Activated T-helper 1 cell treated with Interleukin-2 at 50 U/mL for 16 hours (primary cell): Measurements from ENCODE around the gene MYH10.

ENCODE experiments used
- DNase-seq: peaks from one replicate; pipeline ENCODE4 v3.0.0-alpha.2; 2020; ENCODE audit warnings: low read depth

MYH10 gene

GRCh38 chr17:8609910-8610309, 20.6 kb downstream of the MYH10 start:
- DNase-seq = no peak

GRCh38 chr17:8608001-8608400, 22.5 kb downstream of the MYH10 start:
- no peak for DNase-seq

GRCh38 chr17:8606401-8606800, 24.1 kb downstream of the MYH10 start:
- DNase-seq = no peak

GRCh38 chr17:8602679-8603078, 27.8 kb downstream of the MYH10 start:
- DNase-seq = no peak

DNA sequence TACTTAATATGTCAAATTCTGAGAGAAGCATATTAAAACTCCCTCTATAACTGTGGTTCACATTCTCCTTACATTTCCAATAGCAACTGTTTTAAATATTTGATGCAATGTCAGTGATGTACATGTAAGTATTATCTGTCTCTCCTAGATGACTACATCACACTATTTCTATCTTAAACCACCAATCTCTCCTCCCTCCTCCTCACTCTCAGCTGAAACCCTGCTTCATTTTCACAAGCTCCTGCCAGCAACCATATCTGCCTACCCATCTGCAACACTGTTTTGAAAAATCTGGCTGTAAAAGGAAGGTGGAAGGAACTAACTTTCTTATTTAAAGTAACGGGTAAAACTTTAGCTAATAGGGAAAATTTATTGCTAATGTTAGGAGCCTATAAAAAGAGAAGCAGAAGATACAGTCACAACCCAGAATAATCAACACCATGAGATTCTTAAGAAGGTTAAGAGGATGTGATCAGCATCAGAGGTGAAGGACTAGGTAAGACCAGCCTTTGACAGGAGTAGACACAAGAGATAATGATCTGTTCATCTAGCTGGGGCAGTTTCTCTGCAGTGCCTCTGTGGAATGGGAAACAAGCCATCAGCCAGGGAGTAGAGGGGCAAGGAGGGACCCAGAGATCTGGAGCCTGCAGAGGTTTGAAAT, 31.0 kb downstream of the MYH10 start:
- no peak for DNase-seq

GRCh38 chr17:8598913-8599312, 31.6 kb downstream of the MYH10 start:
- DNase-seq = no peak

DNA sequence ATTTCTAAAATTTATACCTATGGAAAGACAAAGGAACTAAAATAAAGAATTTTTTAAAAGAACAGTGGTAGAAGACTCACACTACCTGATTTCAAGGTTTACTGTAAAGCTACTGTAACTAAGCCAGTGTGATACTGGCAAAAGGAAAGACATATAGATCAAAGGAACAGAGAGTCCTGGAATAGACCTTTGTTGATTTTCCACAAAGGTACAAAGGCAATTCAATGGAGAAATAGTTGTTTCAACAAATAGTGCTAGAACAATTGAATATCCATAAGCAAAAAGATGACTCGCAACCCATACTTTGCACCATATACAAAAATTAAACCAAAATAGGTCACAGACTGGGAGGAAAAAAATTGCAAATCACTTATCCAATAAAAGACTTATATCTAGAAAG, 36.7 kb downstream of the MYH10 start:
- no peak for DNase-seq

GRCh38 chr17:8593276-8593675, 37.2 kb downstream of the MYH10 start:
- DNase-seq = no peak

- DNase-seq = no peak
These were observed 41.5 kb downstream of the MYH10 start for GRCh38 chr17:8588877-8589554.

DNA sequence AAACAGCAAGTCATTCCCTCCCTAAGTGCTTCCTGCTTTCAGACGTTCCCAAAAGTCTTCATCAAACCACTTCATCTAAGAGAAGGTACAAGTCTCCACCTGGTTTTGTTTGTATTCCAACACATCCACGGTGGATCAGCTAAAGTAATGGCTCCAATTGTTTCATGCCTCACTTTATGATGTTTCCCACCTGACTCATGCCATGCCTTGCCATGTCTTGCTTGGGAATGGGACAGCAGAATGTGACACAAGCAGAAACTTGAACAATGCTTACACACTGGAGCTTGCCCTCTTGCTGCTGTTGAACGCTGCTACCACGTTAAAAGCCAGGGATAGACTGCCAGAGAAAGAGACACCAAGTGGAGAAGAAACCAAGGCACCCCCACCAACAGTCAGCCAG, 43.8 kb downstream of the MYH10 start:
- no peak for DNase-seq

GRCh38 chr17:8585911-8586310, 44.6 kb downstream of the MYH10 start:
- DNase-seq = no peak

GRCh38 chr17:8583954-8584353, 46.6 kb downstream of the MYH10 start:
- no peak for DNase-seq

- no peak for DNase-seq
These were observed 49.4 kb downstream of the MYH10 start for GRCh38 chr17:8580952-8581658.

DNA sequence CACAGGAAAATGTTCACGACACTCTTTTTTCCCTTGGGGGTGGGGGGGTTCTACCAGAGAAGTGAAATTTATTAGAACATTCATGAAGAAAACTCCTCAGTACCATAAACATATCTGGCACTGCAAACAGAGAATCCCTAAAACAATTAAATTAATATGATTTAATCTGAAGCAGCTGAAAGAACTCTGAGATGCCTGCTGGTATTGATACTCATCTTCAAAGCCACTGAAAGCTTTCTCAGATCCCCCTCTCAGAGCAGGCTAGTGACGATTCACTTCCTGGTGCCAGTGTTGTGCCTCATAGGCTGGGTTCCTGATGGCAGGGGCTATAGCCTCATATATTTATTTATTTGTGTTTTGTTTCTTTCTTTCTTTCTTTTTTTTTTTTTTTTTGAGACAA, 52.7 kb downstream of the MYH10 start:
- DNase-seq = no peak

- no peak for DNase-seq
These were observed 53.8 kb downstream of the MYH10 start for GRCh38 chr17:8576559-8577294.

DNA sequence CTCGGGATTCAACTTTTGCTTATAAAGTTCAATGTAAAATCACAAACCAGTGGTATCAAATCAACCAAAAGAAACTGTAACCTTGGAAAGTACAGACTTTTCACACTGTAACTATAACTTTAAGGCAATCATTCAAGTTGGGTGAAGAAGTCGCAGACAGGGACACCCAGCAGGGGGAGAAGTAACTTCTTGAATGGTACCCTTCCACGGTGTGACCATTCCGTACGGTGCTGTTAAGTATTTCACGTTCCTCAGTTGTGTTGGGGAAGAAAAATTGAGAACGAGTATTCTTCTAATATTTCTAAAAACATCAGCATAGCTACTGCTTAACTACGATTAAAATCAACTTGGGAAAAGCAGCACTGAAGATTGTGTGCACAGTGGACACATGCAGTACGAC, 55.8 kb downstream of the MYH10 start:
- no peak for DNase-seq

GRCh38 chr17:8572764-8573163, 57.8 kb downstream of the MYH10 start:
- DNase-seq = no peak

GRCh38 chr17:8563981-8564602, 66.4 kb downstream of the MYH10 start:
- DNase-seq = no peak

GRCh38 chr17:8563024-8563776, 67.3 kb downstream of the MYH10 start:
- DNase-seq = no peak

GRCh38 chr17:8558144-8558543, 72.4 kb downstream of the MYH10 start:
- DNase-seq = no peak

- DNase-seq = no peak
These were observed 73.2 kb downstream of the MYH10 start for GRCh38 chr17:8557176-8557806.
